ENCODE data around the gene NCK2.

- no peak for TF ChIP-seq EZH2 (IDR thresholded peaks at IDR 0.05; ENCODE audit: borderline replicate concordance, low read length)
- no peak for TF ChIP-seq CTCF (IDR thresholded peaks at IDR 0.05; ENCODE audit: low read length)
Measured at GRCh38 chr2:105714141-105714540, 30.6 kb upstream of the NCK2 start.
